Right lobe of liver (tissue), 6 donors: ENCODE results near the gene SOBP. TPM values are rescaled to one million over a fixed set of nuclear protein-coding genes. Genes with fewer than 3 reads are reported as not detected.

Experiments
- ATAC-seq, 4 donors: fragments of 200-7000 bp; cut with Tn5 transposase; one replicate each; pipeline ENCODE4 v1.9.1; 2020; ENCODE audit warnings: mild to moderate bottlenecking in 4 of 4, moderate library complexity in 4 of 4
- DNase-seq, 3 donors: peaks; one replicate each; pipeline ENCODE4 v3.0.0-alpha.2; 2020
- H3K27ac ChIP-seq, 3 donors: fragments of 200-600 bp; one replicate each; pipeline ENCODE4 v1.8.0; 2022
- H3K27me3 ChIP-seq, 2 donors: fragments of 200-600 bp; one replicate each; pipeline ENCODE4 v1.8.0; 2022
- H3K36me3 ChIP-seq, 4 donors: fragments of 200-600 bp; sonication (generic) in 1 of 4; one replicate each; pipeline versions ENCODE4 v1.5.1 to v1.8.0; 2017 to 2022; ENCODE audit warnings: control low read depth in 1 of 4
- H3K4me1 ChIP-seq, 4 donors: fragments of 200-600 bp; sonication (generic) in 1 of 4; one replicate each; pipeline versions ENCODE4 v1.5.1 to v1.8.0; 2017 to 2022; ENCODE audit warnings: control low read depth in 1 of 4
- H3K4me3 ChIP-seq, 3 donors: fragments of 200-600 bp; one replicate each; pipeline ENCODE4 v1.8.0; 2022
- H3K9me3 ChIP-seq, 4 donors: fragments of 200-600 bp; sonication (generic) in 1 of 4; one replicate each; pipeline versions ENCODE4 v1.5.1 to v1.8.0; 2017 to 2022; ENCODE audit warnings: control low read depth in 1 of 4
- CTCF ChIP-seq, 4 donors: fragments of 200-600 bp in 3 of 4; fragments of 450-650 bp in 1 of 4; IDR thresholded peaks; one replicate each; pipeline versions ENCODE4 v1.5.1 to v1.8.0; 2016 to 2022; ENCODE audit warnings: antibody characterized with exemption in 4 of 4, mild to moderate bottlenecking in 2 of 4
- POLR2A ChIP-seq: fragments of 450-650 bp; IDR thresholded peaks from one replicate; pipeline ENCODE4 v1.6.1; 2017; ENCODE audit warnings: antibody characterized with exemption, mild to moderate bottlenecking
- WGBS: methylation state at CpG from one replicate; pipeline ENCODE4 v1.1.6; 2018; ENCODE audit warnings: low coverage, low lambda C conversion rate; ENCODE audit not compliant: insufficient coverage; ENCODE audit errors: missing lambda C conversion rate; 5-methylcytosine and 5-hydroxymethylcytosine counted together
- intact Hi-C, 2 donors: fragments of 100-400 bp; cut with DNase I; formaldehyde crosslinking; loops; one replicate each; pipeline versions ENCODE4 v1.11.2 to v1.14.1; 2022
- total RNA-seq, 6 experiments: library from RNA; depleted of rRNA in 2 of 6; stranded (reverse); fragments of >200 nt in 2 of 6; fragmentation: NEBNext Ultra II Directional in 3 of 6; extraction: Animal tissue kit (Norgen Biotek cat#: 25700) in 3 of 6; gene quantifications; one replicate each; pipeline versions ENCODE4 v1.1.0 to v1.2.4, GENCODE V29; 2016 to 2023
- donor health status: DM: no; HTN: yes; CAD: no.
- donor health status: DM: no; HTN: no; CAD: no.
- donor health status: DM: no; HTN: no; CAD: no.
- donor health status: DM: no; HTN: yes; CAD: no.
- donor health status: DM: no; HTN: yes; CAD: no.

Gene SOBP
- total RNA-seq, 6 experiments from 2014 or later: 1.3 to 3.5 (median 1.6) TPM

GRCh38 chr6:107585815-107586435 lies 96.0 kb downstream of the SOBP start:
- Histone ChIP-seq H3K27ac (no peak overlapping the region), H3K27me3 (no peaks in the 10 kb centered on the region), H3K36me3 (no peaks in the 10 kb centered on the region), H3K4me3 (no peak overlapping the region), H3K9me3 (no peaks in the 10 kb centered on the region), H3K4me1 (peaks cover 0 to 22% (median 0%) of the 10 kb centered on the region in 4 donors)
- intact Hi-C loops: no loop called here
- DNase-seq: no peak
- no peak for TF ChIP-seq CTCF (IDR thresholded peaks at IDR 0.05)
- no peak for TF ChIP-seq POLR2A
- 97% methylated on average over 5 of the region's 5 CpGs for WGBS
- no peak for ATAC-seq

GRCh38 chr6:107587451-107587850 lies 97.5 kb downstream of the SOBP start:
- no peaks in the 10 kb centered on the region for H3K27me3 ChIP-seq
- 73% methylated on average over 5 of the region's 5 CpGs for WGBS
- DNase-seq (no peak), ATAC-seq (no peak)
- H3K4me1 ChIP-seq: peaks cover 0 to 22% (median 0%) of the 10 kb centered on the region in 4 donors
- no peaks in the 10 kb centered on the region for H3K36me3 ChIP-seq
- intact Hi-C loops: no loop called here
- H3K4me3 ChIP-seq: no peak overlapping the region
- TF ChIP-seq POLR2A: no peak
- no peak for TF ChIP-seq CTCF (IDR thresholded peaks at IDR 0.05)
- no peaks in the 10 kb centered on the region for H3K9me3 ChIP-seq
- H3K27ac ChIP-seq: no peak overlapping the region

- Histone ChIP-seq H3K4me1 (peaks cover 0 to 22% (median 0%) of the 10 kb centered on the region in 4 donors), H3K36me3 (no peaks in the 10 kb centered on the region), H3K4me3 (no peak overlapping the region), H3K27me3 (no peaks in the 10 kb centered on the region), H3K9me3 (no peaks in the 10 kb centered on the region), H3K27ac (no peak overlapping the region)
- TF ChIP-seq CTCF (IDR thresholded peaks at IDR 0.05): no peak
- no peak for TF ChIP-seq POLR2A
- WGBS: 53% methylated on average over 5 of the region's 5 CpGs
- peak; percentile 41 to 67 (median 64) for ATAC-seq
- intact Hi-C loops: no loop called here
- DNase-seq: peak in 1 of 3 donors; percentile 37
Measured at GRCh38 chr6:107589199-107589598, 99.3 kb downstream of the SOBP start.

GRCh38 chr6:107589934-107590333 lies 100.0 kb downstream of the SOBP start:
- H3K27ac ChIP-seq: no peak overlapping the region
- H3K4me3 ChIP-seq: no peak overlapping the region
- H3K36me3 ChIP-seq: no peaks in the 10 kb centered on the region
- DNase-seq (no peak), ATAC-seq (no peak)
- no peaks in the 10 kb centered on the region for H3K27me3 ChIP-seq
- WGBS: 62% methylated on average over 2 of the region's 2 CpGs
- intact Hi-C loops: no loop called here
- TF ChIP-seq CTCF (IDR thresholded peaks at IDR 0.05) (no peak), POLR2A (no peak)
- H3K9me3 ChIP-seq: no peaks in the 10 kb centered on the region
- H3K4me1 ChIP-seq: peaks cover 0 to 22% (median 0%) of the 10 kb centered on the region in 4 donors
